OCI-LY3 (cell line): Measurements from ENCODE around the gene ABLIM3.

ENCODE experiments used
- H2AFZ ChIP-seq: fragments of 200-600, 300-600 bp; shearing (Covaris generic); 2 replicates; pipeline ENCODE4 v1.6.0; 2014; ENCODE audit warnings: antibody characterized with exemption, low read depth, low read length
- H3K27ac ChIP-seq: fragments of 200-600, 300-600 bp; sonication (generic); 2 replicates; pipeline ENCODE4 v1.5.1; 2014; ENCODE audit warnings: mild to moderate bottlenecking, low read length, moderate library complexity, mixed read lengths
- H3K27me3 ChIP-seq: fragments of 200-600, 300-600 bp; sonication (generic); 2 replicates; pipeline ENCODE4 v1.6.1; 2014; ENCODE audit warnings: low read depth, low read length, mixed read lengths
- H3K36me3 ChIP-seq: fragments of 200-600, 300-600 bp; sonication (generic); replicated peaks from 2 replicates; pipeline ENCODE3; 2014; ENCODE audit warnings: low read depth, low read length, mixed read lengths
- H3K4me1 ChIP-seq: fragments of 300-600, 200-600 bp; sonication (generic); 2 replicates; pipeline ENCODE4 v1.6.1; 2014; ENCODE audit warnings: low read length, mixed read lengths
- H3K4me2 ChIP-seq: fragments of 200-600, 300-600 bp; sonication (generic); 2 replicates; pipeline ENCODE4 v1.6.1; 2014; ENCODE audit warnings: low read length, mixed read lengths
- H3K4me3 ChIP-seq: fragments of 300-600, 200-600 bp; sonication (generic); 2 replicates; pipeline ENCODE4 v1.5.1; 2014; ENCODE audit warnings: antibody characterized with exemption, mild to moderate bottlenecking, low read length, moderate library complexity
- H3K79me2 ChIP-seq: fragments of 300-600, 200-600 bp; shearing (Covaris generic); 2 replicates; pipeline ENCODE4 v1.6.1; 2014; ENCODE audit warnings: mild to moderate bottlenecking, low read length, mixed read lengths
- H3K9ac ChIP-seq: fragments of 300-600, 200-600 bp; shearing (Covaris generic); 2 replicates; pipeline ENCODE4 v1.6.0; 2014; ENCODE audit warnings: mild to moderate bottlenecking, low read length, moderate library complexity
- H3K9me3 ChIP-seq: fragments of 200-600, 300-600 bp; shearing (Covaris generic); 2 replicates; pipeline ENCODE4 v1.6.1; 2014; ENCODE audit warnings: low read length, mixed read lengths; ENCODE audit not compliant: insufficient read depth
- H4K20me1 ChIP-seq: fragments of 200-600, 300-600 bp; sonication (generic); 2 replicates; pipeline ENCODE4 v1.6.1; 2016; ENCODE audit warnings: low read length, mixed read lengths; ENCODE audit not compliant: insufficient read depth
- EZH2phosphoT487 ChIP-seq: fragments of 200-600 bp; shearing (Covaris generic); IDR thresholded peaks from 2 replicates; pipeline ENCODE4 v1.6.1; 2018; ENCODE audit warnings: antibody characterized with exemption, mixed run types, low read depth
- TF ChIP-seq, protein P1 (sequence below): fragments of 200-600, 300-600 bp; sonication (generic); IDR thresholded peaks from 2 replicates; pipeline ENCODE4 v1.5.1; 2014; ENCODE audit warnings: antibody characterized with exemption, low read length, low read depth

The ABLIM3 gene

DNA sequence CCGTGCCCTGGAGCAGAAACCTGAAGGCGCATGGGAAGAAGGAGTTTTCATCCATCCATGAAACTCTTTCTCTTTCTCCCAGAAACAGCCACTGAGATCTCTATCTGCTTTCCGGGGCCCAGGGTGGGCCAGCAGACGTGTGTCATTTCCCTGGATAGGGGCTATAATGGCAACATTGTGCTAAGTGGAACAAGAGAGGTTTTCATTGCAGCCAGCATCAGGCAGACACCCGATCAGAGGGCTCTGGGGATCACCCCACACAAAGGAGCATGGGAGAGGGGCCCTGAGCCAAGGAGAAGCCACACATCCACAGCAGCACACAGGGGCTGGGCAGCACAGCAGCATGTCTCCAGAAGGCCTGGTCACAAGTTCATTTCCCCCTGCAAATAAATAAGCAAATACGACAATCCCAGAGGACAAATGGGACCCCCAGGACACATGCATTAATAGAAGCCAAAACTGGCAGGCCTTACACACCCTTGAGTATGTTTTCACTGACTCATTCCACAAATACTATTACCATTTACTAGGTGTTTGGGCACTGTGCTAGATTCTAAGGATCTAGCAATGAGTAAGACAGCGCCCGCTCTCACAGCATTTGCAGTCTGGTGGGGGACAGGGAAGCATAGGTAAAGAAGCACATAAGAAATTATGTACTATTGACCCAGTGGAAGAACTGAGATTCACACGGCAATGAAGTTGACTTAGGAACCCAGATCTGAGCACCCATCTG lies 126.1 kb downstream of the ABLIM3 start:
- no peak overlapping the region for H2AFZ ChIP-seq
- H3K4me1 ChIP-seq, result no peaks in the 10 kb centered on the region
- no peak overlapping the region for H3K9ac ChIP-seq
- no peaks in the 10 kb centered on the region for H3K27me3 ChIP-seq
- H4K20me1 ChIP-seq, result no peaks in the 10 kb centered on the region
- no peaks in the 10 kb centered on the region for H3K36me3 ChIP-seq
- H3K9me3 ChIP-seq, result no peaks in the 10 kb centered on the region
- H3K4me2 ChIP-seq, result no peak overlapping the region
- H3K79me2 ChIP-seq, result no peaks in the 10 kb centered on the region
- H3K27ac ChIP-seq, result no peak overlapping the region
- TF ChIP-seq, protein P1, sequence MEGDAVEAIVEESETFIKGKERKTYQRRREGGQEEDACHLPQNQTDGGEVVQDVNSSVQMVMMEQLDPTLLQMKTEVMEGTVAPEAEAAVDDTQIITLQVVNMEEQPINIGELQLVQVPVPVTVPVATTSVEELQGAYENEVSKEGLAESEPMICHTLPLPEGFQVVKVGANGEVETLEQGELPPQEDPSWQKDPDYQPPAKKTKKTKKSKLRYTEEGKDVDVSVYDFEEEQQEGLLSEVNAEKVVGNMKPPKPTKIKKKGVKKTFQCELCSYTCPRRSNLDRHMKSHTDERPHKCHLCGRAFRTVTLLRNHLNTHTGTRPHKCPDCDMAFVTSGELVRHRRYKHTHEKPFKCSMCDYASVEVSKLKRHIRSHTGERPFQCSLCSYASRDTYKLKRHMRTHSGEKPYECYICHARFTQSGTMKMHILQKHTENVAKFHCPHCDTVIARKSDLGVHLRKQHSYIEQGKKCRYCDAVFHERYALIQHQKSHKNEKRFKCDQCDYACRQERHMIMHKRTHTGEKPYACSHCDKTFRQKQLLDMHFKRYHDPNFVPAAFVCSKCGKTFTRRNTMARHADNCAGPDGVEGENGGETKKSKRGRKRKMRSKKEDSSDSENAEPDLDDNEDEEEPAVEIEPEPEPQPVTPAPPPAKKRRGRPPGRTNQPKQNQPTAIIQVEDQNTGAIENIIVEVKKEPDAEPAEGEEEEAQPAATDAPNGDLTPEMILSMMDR, result no peak
- TF ChIP-seq EZH2phosphoT487, result no peak
- no peak overlapping the region for H3K4me3 ChIP-seq

DNA sequence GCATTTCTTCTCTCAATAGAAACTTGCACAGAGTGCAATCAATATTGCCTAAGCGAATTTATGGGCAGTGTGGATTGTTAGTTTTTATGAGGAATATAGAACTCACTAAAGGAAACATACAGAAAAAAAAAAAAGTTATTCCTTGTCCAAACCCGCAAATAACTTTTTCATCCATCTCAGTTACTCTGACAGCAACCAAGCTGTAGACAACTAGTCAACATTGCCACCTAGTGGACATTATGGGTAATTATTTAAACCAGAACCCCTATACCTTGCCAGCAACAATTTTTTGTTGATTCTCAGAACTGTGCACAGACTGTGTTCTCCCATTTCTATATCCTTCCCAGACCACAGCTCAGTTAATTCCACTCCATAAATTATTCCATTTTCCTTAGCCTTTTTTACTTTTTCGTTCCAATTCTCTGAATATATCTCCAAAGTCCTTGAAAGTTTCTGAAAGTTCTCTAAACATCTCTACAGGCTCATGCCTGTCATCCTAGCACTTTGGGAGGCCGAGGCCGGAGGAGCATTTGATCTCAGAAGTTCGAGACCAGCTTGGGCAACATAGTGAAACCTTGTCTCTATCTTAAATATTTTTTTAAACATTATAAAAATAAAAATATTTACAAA lies 127.8 kb downstream of the ABLIM3 start:
- no peak for TF ChIP-seq EZH2phosphoT487
- TF ChIP-seq, protein P1, result peak; percentile 62
- Histone ChIP-seq H3K9me3 (no peaks in the 10 kb centered on the region), H3K36me3 (no peaks in the 10 kb centered on the region), H3K4me1 (no peaks in the 10 kb centered on the region), H3K9ac (no peak overlapping the region), H3K4me3 (no peak overlapping the region), H4K20me1 (no peaks in the 10 kb centered on the region), H3K27ac (no peak overlapping the region), H2AFZ (no peak overlapping the region), H3K27me3 (no peaks in the 10 kb centered on the region), H3K4me2 (no peak overlapping the region), H3K79me2 (no peaks in the 10 kb centered on the region)

DNA sequence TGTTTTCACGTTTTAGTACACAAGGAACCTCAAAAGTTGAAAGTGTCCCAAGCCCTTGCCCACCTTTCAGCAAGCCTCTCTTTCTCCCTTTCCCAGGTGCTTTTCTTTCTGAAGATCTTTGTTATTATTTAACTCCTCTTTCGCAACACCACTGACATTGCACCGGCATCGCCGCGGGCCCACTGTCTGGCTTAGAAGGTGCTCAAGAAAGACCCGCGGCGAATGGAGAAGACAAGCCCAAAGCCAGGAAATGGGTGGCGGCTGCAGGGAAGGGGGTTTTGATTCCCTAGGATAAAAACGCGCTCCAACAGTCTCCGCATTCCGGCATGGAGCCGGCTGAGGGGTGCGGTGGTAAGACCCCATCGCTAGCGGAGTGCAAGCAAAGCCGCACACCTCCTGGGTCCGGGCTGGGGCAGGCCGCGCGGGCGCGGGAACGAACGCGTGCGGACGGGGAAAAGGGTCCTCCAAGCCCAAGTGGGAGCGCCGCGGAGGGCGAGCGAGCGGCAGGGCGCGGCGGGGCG lies 130.0 kb downstream of the ABLIM3 start:
- Histone ChIP-seq H3K79me2 (no peaks in the 10 kb centered on the region), H3K27ac (no peak overlapping the region), H3K36me3 (no peaks in the 10 kb centered on the region), H2AFZ (no peak overlapping the region), H3K27me3 (no peaks in the 10 kb centered on the region), H4K20me1 (no peaks in the 10 kb centered on the region), H3K4me2 (no peak overlapping the region), H3K4me1 (no peaks in the 10 kb centered on the region), H3K9ac (no peak overlapping the region), H3K9me3 (no peaks in the 10 kb centered on the region), H3K4me3 (no peak overlapping the region)
- TF ChIP-seq EZH2phosphoT487, result no peak
- TF ChIP-seq, protein P1, result no peak
